Skeletal muscle satellite cell (primary cell): Measurements from ENCODE around the gene ARHGEF39.

ENCODE experiments used
- H3K27me3 ChIP-seq: 2 replicates; pipeline ENCODE4 v1.7.0; 2013; ENCODE audit warnings: low read length; ENCODE audit not compliant: control insufficient read depth, insufficient read depth
- H3K36me3 ChIP-seq: 2 replicates; pipeline ENCODE4 v1.7.0; 2013; ENCODE audit warnings: mild to moderate bottlenecking, control low read depth, low read length; ENCODE audit not compliant: insufficient read depth
- H3K4me1 ChIP-seq: 2 replicates; pipeline ENCODE4 v1.7.0; 2013; ENCODE audit warnings: low read length; ENCODE audit not compliant: control insufficient read depth, insufficient read depth
- H3K4me2 ChIP-seq: 2 replicates; pipeline ENCODE4 v1.7.0; 2013; ENCODE audit warnings: mild to moderate bottlenecking, low read length
- H3K4me3 ChIP-seq: 2 replicates; pipeline ENCODE4 v1.7.0; 2013; ENCODE audit warnings: low read length
- H3K9ac ChIP-seq: 2 replicates; pipeline ENCODE4 v1.7.0; 2013; ENCODE audit warnings: mild to moderate bottlenecking, low read depth, low read length, moderate library complexity
- H3K9me3 ChIP-seq: replicated peaks from 2 replicates; pipeline ENCODE4 v1.7.0; 2013; ENCODE audit warnings: mild to moderate bottlenecking, control low read depth, low read length

Gene ARHGEF39

GRCh38 chr9:35682051-35682450, 17.1 kb upstream of the ARHGEF39 start:
- H3K4me2 ChIP-seq: no peak overlapping the region
- peaks cover 56% of the 10 kb centered on the region for H3K4me1 ChIP-seq
- H3K36me3 ChIP-seq: peaks cover 53% of the 10 kb centered on the region
- no peaks in the 10 kb centered on the region for H3K27me3 ChIP-seq
- no peaks in the 10 kb centered on the region for H3K9me3 ChIP-seq
- no peak overlapping the region for H3K9ac ChIP-seq
- no peak overlapping the region for H3K4me3 ChIP-seq

GRCh38 chr9:35681341-35682002, 16.5 kb upstream of the ARHGEF39 start:
- Histone ChIP-seq H3K36me3 (peaks cover 47% of the 10 kb centered on the region), H3K27me3 (no peaks in the 10 kb centered on the region), H3K4me2 (no peak overlapping the region), H3K4me1 (peaks cover 50% of the 10 kb centered on the region), H3K4me3 (no peak overlapping the region), H3K9ac (no peak overlapping the region), H3K9me3 (no peaks in the 10 kb centered on the region)

- Histone ChIP-seq H3K4me3 (no peak overlapping the region), H3K4me1 (peaks cover 49% of the 10 kb centered on the region), H3K36me3 (peaks cover 38% of the 10 kb centered on the region), H3K9ac (no peak overlapping the region), H3K27me3 (no peaks in the 10 kb centered on the region), H3K9me3 (no peaks in the 10 kb centered on the region), H3K4me2 (no peak overlapping the region)
Measured at GRCh38 chr9:35680331-35681105, 15.5 kb upstream of the ARHGEF39 start.

GRCh38 chr9:35679766-35680330, 14.9 kb upstream of the ARHGEF39 start:
- Histone ChIP-seq H3K9me3 (no peaks in the 10 kb centered on the region), H3K4me2 (no peak overlapping the region), H3K27me3 (peaks cover 4% of the 10 kb centered on the region), H3K4me1 (peaks cover 42% of the 10 kb centered on the region), H3K9ac (no peak overlapping the region), H3K4me3 (no peak overlapping the region), H3K36me3 (peaks cover 32% of the 10 kb centered on the region)

- peaks cover 7% of the 10 kb centered on the region for H3K27me3 ChIP-seq
- peaks cover 25% of the 10 kb centered on the region for H3K36me3 ChIP-seq
- no peak overlapping the region for H3K4me2 ChIP-seq
- no peak overlapping the region for H3K9ac ChIP-seq
- H3K9me3 ChIP-seq: no peaks in the 10 kb centered on the region
- no peak overlapping the region for H3K4me3 ChIP-seq
- H3K4me1 ChIP-seq: peaks cover 35% of the 10 kb centered on the region
Measured at GRCh38 chr9:35679091-35679490, 14.1 kb upstream of the ARHGEF39 start.

- peaks cover 7% of the 10 kb centered on the region for H3K27me3 ChIP-seq
- peak overlapping the region; percentile 38 for H3K9ac ChIP-seq
- H3K4me1 ChIP-seq: peaks cover 14% of the 10 kb centered on the region
- H3K4me2 ChIP-seq: peak overlapping the region; percentile 92
- H3K4me3 ChIP-seq: peak overlapping the region; percentile 71
- no peaks in the 10 kb centered on the region for H3K9me3 ChIP-seq
- H3K36me3 ChIP-seq: no peaks in the 10 kb centered on the region
Measured at GRCh38 chr9:35675732-35676392, 10.9 kb upstream of the ARHGEF39 start.

GRCh38 chr9:35675204-35675603, 10.2 kb upstream of the ARHGEF39 start:
- Histone ChIP-seq H3K27me3 (peaks cover 7% of the 10 kb centered on the region), H3K4me2 (peak overlapping the region; percentile 92), H3K36me3 (no peaks in the 10 kb centered on the region), H3K4me3 (peak overlapping the region; percentile 71), H3K9me3 (no peaks in the 10 kb centered on the region), H3K4me1 (peaks cover 14% of the 10 kb centered on the region), H3K9ac (no peak overlapping the region)

GRCh38 chr9:35674025-35674361, 9.0 kb upstream of the ARHGEF39 start:
- Histone ChIP-seq H3K27me3 (peaks cover 7% of the 10 kb centered on the region), H3K9ac (no peak overlapping the region), H3K36me3 (no peaks in the 10 kb centered on the region), H3K4me3 (no peak overlapping the region), H3K4me1 (peaks cover 14% of the 10 kb centered on the region), H3K4me2 (no peak overlapping the region), H3K9me3 (no peaks in the 10 kb centered on the region)

GRCh38 chr9:35673132-35674024, 8.4 kb upstream of the ARHGEF39 start, which contains the start of gene CA9:
Gene CA9 (plus strand): TSS chr9:35673928. CDS start chr9:35673960, 32 bp downstream.
- Histone ChIP-seq H3K4me3 (no peak within 1 kb of the TSS), H3K36me3 (no peaks in the 10 kb centered on the region), H3K9ac (no peak within 1 kb of the TSS), H3K4me1 (peaks cover 14% of the 10 kb centered on the region), H3K9me3 (no peaks in the 10 kb centered on the region), H3K4me2 (no peak within 1 kb of the TSS), H3K27me3 (peaks cover 7% of the 10 kb centered on the region)

GRCh38 chr9:35669331-35670145, 4.5 kb upstream of the ARHGEF39 start:
- no peak overlapping the region for H3K9ac ChIP-seq
- H3K4me3 ChIP-seq: no peak overlapping the region
- H3K4me2 ChIP-seq: no peak overlapping the region
- H3K27me3 ChIP-seq: peaks cover 2% of the 10 kb centered on the region
- no peaks in the 10 kb centered on the region for H3K36me3 ChIP-seq
- no peaks in the 10 kb centered on the region for H3K9me3 ChIP-seq
- H3K4me1 ChIP-seq: peaks cover 22% of the 10 kb centered on the region
